ENCODE data around the gene PKDCC. TPM values are rescaled to one million over a fixed set of nuclear protein-coding genes. Genes with fewer than 3 reads are reported as not detected.

The PKDCC gene
- total RNA-seq, 1 donor from 2014 or later: 42.2 TPM

GRCh38 chr2:42057159-42057901 is 9.5 kb downstream of the PKDCC start:
- DNase-seq (ENCODE audit: extremely low spot score, unreplicated experiment): no peak
- Mint-ChIP-seq H3K9me3 (ENCODE audit: unreplicated experiment) (no peaks in the 10 kb centered on the region), H3K36me3 (ENCODE audit: unreplicated experiment) (peaks cover 28% of the 10 kb centered on the region), H3K4me1 (ENCODE audit: unreplicated experiment) (peaks cover 26% of the 10 kb centered on the region), H3K27ac (ENCODE audit: unreplicated experiment) (no peak overlapping the region), H3K27me3 (ENCODE audit: unreplicated experiment) (no peaks in the 10 kb centered on the region), H3K4me3 (ENCODE audit: unreplicated experiment) (no peak overlapping the region)
- TF ChIP-seq CTCF (IDR thresholded peaks at IDR 0.05): no peak

- Mint-ChIP-seq H3K9me3 (ENCODE audit: unreplicated experiment) (no peaks in the 10 kb centered on the region), H3K36me3 (ENCODE audit: unreplicated experiment) (peaks cover 28% of the 10 kb centered on the region), H3K4me3 (ENCODE audit: unreplicated experiment) (no peak overlapping the region), H3K4me1 (ENCODE audit: unreplicated experiment) (peaks cover 23% of the 10 kb centered on the region), H3K27ac (ENCODE audit: unreplicated experiment) (no peak overlapping the region), H3K27me3 (ENCODE audit: unreplicated experiment) (no peaks in the 10 kb centered on the region)
- no peak for TF ChIP-seq CTCF (IDR thresholded peaks at IDR 0.05)
- DNase-seq (ENCODE audit: extremely low spot score, unreplicated experiment): no peak
Measured at GRCh38 chr2:42057902-42058450, 10.2 kb downstream of the PKDCC start.

DNA sequence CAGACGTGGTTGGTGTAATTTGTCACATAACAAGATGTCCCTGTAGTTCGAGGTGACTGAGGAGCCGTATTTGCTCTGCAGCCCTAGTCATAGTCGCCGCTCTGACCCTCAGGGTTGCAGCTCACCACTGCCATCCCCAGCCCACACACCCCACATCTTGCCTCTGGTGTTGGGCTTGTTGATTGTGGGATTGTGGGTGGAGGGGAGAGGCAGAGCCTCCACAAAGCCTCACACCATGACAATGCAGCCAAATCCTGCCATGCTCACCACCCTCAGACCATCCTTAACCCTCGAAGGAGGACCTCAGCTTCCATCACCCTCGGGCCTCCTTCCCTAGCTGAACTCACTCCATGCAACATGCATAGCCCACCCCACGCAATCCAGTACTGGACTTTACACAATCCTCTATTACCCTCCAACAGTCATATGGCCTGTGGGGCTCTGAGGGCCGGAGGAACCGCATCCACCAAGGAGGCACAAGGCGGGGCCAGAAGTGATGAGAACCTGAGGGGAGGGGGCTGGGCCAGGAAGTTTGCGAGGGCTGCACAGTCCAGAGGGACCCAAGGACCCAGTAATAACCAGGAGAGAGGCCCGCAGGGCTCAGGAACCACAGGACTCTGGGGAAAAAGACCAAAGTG is 11.6 kb downstream of the PKDCC start:
- peaks cover 26% of the 10 kb centered on the region for H3K36me3 Mint-ChIP-seq (ENCODE audit: unreplicated experiment)
- DNase-seq (ENCODE audit: extremely low spot score, unreplicated experiment): no peak
- TF ChIP-seq CTCF (IDR thresholded peaks at IDR 0.05): no peak
- no peak overlapping the region for H3K4me3 Mint-ChIP-seq (ENCODE audit: unreplicated experiment)
- H3K4me1 Mint-ChIP-seq (ENCODE audit: unreplicated experiment): peaks cover 13% of the 10 kb centered on the region
- no peaks in the 10 kb centered on the region for H3K27me3 Mint-ChIP-seq (ENCODE audit: unreplicated experiment)
- H3K9me3 Mint-ChIP-seq (ENCODE audit: unreplicated experiment): no peaks in the 10 kb centered on the region
- no peak overlapping the region for H3K27ac Mint-ChIP-seq (ENCODE audit: unreplicated experiment)

- H3K4me3 Mint-ChIP-seq (ENCODE audit: unreplicated experiment): no peak overlapping the region
- no peaks in the 10 kb centered on the region for H3K9me3 Mint-ChIP-seq (ENCODE audit: unreplicated experiment)
- DNase-seq (ENCODE audit: extremely low spot score, unreplicated experiment): no peak
- H3K4me1 Mint-ChIP-seq (ENCODE audit: unreplicated experiment): peaks cover 10% of the 10 kb centered on the region
- peaks cover 26% of the 10 kb centered on the region for H3K36me3 Mint-ChIP-seq (ENCODE audit: unreplicated experiment)
- no peaks in the 10 kb centered on the region for H3K27me3 Mint-ChIP-seq (ENCODE audit: unreplicated experiment)
- no peak overlapping the region for H3K27ac Mint-ChIP-seq (ENCODE audit: unreplicated experiment)
- peak; percentile 16 for TF ChIP-seq CTCF (IDR thresholded peaks at IDR 0.05)
Measured at GRCh38 chr2:42060028-42060427, 12.2 kb downstream of the PKDCC start.

Data from osteocyte (in vitro differentiated cells).